Hepatocyte (in vitro differentiated cells): ENCODE results near the gene UBE2U.

Source experiments
- CTCF ChIP-seq: fragments of 200-600 bp; sonication (generic); IDR thresholded peaks from 2 replicates; pipeline ENCODE4 v1.5.1; 2016; ENCODE audit warnings: antibody characterized with exemption, mild to moderate bottlenecking; ENCODE audit not compliant: poor library complexity
- EZH2 ChIP-seq: fragments of 200-600 bp; sonication (generic); IDR thresholded peaks from 2 replicates; pipeline ENCODE4 v1.6.1; 2016; ENCODE audit warnings: antibody characterized with exemption, mild to moderate bottlenecking, borderline replicate concordance

- TF ChIP-seq CTCF: no peak
- no peak for TF ChIP-seq EZH2
Observed at GRCh38 chr1:64166629-64167028, 36.8 kb upstream of the UBE2U start.
